Hepatocyte (in vitro differentiated cells): ENCODE measurements around the gene MAP3K8.

ENCODE experiments used
- EZH2 ChIP-seq: fragments of 200-600 bp; sonication (generic); IDR thresholded peaks from 2 replicates; pipeline ENCODE4 v1.6.1; 2016; ENCODE audit warnings: antibody characterized with exemption, mild to moderate bottlenecking, borderline replicate concordance
- EZH2phosphoT487 ChIP-seq: fragments of 200-600 bp; sonication (generic); IDR thresholded peaks from one replicate; pipeline ENCODE4 v1.6.1; 2018; ENCODE audit warnings: antibody characterized with exemption, mild to moderate bottlenecking, low read depth, moderate library complexity; ENCODE audit not compliant: unreplicated experiment, severe bottlenecking
- TF ChIP-seq, protein P1 (sequence below): fragments of 200-600 bp; sonication (generic); IDR thresholded peaks from 2 replicates; pipeline ENCODE4 v1.5.1; 2016; ENCODE audit warnings: antibody characterized with exemption, mild to moderate bottlenecking; ENCODE audit not compliant: poor library complexity

DNA sequence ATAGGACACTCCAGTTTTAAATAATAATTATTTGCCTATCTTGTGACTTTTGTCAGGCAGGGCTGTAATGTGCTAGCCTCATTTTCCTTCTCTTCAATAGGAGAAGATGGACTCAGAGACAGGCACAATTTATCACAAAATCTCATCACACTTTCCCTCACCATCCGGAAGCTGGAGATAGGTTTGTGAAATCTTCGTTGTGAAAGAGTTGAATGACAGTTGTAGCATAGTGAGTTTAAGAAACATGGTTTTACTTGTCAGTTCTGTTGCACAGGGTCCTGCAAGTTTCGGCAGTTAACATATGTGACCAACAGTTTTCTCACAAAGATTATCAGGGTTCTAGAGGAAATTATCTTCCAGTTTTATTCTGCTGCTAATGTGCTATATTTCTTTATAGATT, 37.7 kb upstream of the MAP3K8 start:
- TF ChIP-seq, protein P1, sequence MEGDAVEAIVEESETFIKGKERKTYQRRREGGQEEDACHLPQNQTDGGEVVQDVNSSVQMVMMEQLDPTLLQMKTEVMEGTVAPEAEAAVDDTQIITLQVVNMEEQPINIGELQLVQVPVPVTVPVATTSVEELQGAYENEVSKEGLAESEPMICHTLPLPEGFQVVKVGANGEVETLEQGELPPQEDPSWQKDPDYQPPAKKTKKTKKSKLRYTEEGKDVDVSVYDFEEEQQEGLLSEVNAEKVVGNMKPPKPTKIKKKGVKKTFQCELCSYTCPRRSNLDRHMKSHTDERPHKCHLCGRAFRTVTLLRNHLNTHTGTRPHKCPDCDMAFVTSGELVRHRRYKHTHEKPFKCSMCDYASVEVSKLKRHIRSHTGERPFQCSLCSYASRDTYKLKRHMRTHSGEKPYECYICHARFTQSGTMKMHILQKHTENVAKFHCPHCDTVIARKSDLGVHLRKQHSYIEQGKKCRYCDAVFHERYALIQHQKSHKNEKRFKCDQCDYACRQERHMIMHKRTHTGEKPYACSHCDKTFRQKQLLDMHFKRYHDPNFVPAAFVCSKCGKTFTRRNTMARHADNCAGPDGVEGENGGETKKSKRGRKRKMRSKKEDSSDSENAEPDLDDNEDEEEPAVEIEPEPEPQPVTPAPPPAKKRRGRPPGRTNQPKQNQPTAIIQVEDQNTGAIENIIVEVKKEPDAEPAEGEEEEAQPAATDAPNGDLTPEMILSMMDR, result no peak
- TF ChIP-seq EZH2 (no peak), EZH2phosphoT487 (no peak)
